Measurements from ENCODE around the gene FGGY.
"Not testable (repeated sequence)": the region's sequence is repeated elsewhere in the genome, so short reads cannot be mapped to it uniquely, and the experiment has no call there.

The FGGY gene

GRCh38 chr1:59494145-59494833 is 197.4 kb downstream of the FGGY start:
- no peak for DNase-seq

- not testable (repeated sequence) for DNase-seq
Measured at GRCh38 chr1:59496156-59496555, 199.3 kb downstream of the FGGY start.

- DNase-seq, result no peak
Measured at GRCh38 chr1:59497616-59498015, 200.7 kb downstream of the FGGY start.

- DNase-seq, result no peak
Measured at GRCh38 chr1:59498640-59499039, 201.7 kb downstream of the FGGY start.

- no peak for DNase-seq
Measured at GRCh38 chr1:59499273-59499942, 202.5 kb downstream of the FGGY start.

GRCh38 chr1:59499943-59500569 is 203.2 kb downstream of the FGGY start:
- no peak for DNase-seq

GRCh38 chr1:59500950-59501742 is 204.3 kb downstream of the FGGY start:
- DNase-seq, result no peak

GRCh38 chr1:59502009-59502691 is 205.3 kb downstream of the FGGY start:
- DNase-seq, result no peak

- DNase-seq, result no peak
Measured at GRCh38 chr1:59504276-59504675, 207.4 kb downstream of the FGGY start.

- DNase-seq, result no peak
Measured at GRCh38 chr1:59505596-59506028, 208.7 kb downstream of the FGGY start.

- DNase-seq, result no peak
Measured at GRCh38 chr1:59506952-59507351, 210.1 kb downstream of the FGGY start.

- DNase-seq, result no peak
Measured at GRCh38 chr1:59509341-59509875, 212.5 kb downstream of the FGGY start.

GRCh38 chr1:59510249-59510648 is 213.4 kb downstream of the FGGY start:
- no peak for DNase-seq

GRCh38 chr1:59511476-59512465 is 214.9 kb downstream of the FGGY start:
- no peak for DNase-seq

GRCh38 chr1:59512702-59513101 is 215.8 kb downstream of the FGGY start:
- no peak for DNase-seq

- no peak for DNase-seq
Measured at GRCh38 chr1:59514061-59514909, 217.4 kb downstream of the FGGY start.

- DNase-seq, result no peak
Measured at GRCh38 chr1:59516881-59517280, 220.0 kb downstream of the FGGY start.

GRCh38 chr1:59520194-59520593 is 223.3 kb downstream of the FGGY start:
- no peak for DNase-seq

GRCh38 chr1:59520827-59521418 is 224.0 kb downstream of the FGGY start:
- DNase-seq, result no peak

GRCh38 chr1:59521456-59521855 is 224.6 kb downstream of the FGGY start:
- DNase-seq, result no peak

All from stimulated activated CD4-positive, alpha-beta T cell treated with anti-CD3 and anti-CD28 coated beads, Interleukin-4, amount 100 ng/mL, for 24 hours (primary cell).